ENCODE data around the gene CAVIN1. TPM values are rescaled to one million over a fixed set of nuclear protein-coding genes. Genes with fewer than 3 reads are reported as not detected.

The CAVIN1 gene
- polyA plus RNA-seq, 3 donors = 0.01 TPM; not detected in 2

- no peaks in the 10 kb centered on the region for H4K20me1 ChIP-seq (ENCODE audit: insufficient read depth, low read length)
Observed at GRCh38 chr17:42414704-42415409, 8.2 kb downstream of the CAVIN1 start.

GRCh38 chr17:42413464-42414040 is 9.5 kb downstream of the CAVIN1 start:
- Mint-ChIP-seq H3K27ac (no peak overlapping the region), H3K4me3 (no peak overlapping the region), H3K36me3 (no peaks in the 10 kb centered on the region), H3K9me3 (peaks cover 0 to 3% (median 0%) of the 10 kb centered on the region in 7 donors), H3K27me3 (ENCODE audit: low read depth in 3 of 3) (peaks cover 4 to 21% (median 11%) of the 10 kb centered on the region in 3 donors), H3K4me1 (peaks cover 18% of the 10 kb centered on the region)
- no peak overlapping the region for H3K4me3 ChIP-seq (replicated peaks in 1 of 3; ENCODE audit: low read depth in 2 of 3, low read length in 3 of 3)
- intact Hi-C loops (cut with micrococcal nuclease) = no loop called here
- no peaks in the 10 kb centered on the region for H3K36me3 ChIP-seq (replicated peaks in 1 of 2; ENCODE audit: control insufficient read depth in 1 of 2, insufficient read depth in 2 of 2, low read length in 2 of 2)
- peaks cover 19 to 30% of the 10 kb centered on the region in 2 donors for H3K4me1 ChIP-seq (ENCODE audit: control insufficient read depth in 1 of 2, insufficient read depth in 2 of 2, low read length in 2 of 2)
- no peaks in the 10 kb centered on the region for H3K27me3 ChIP-seq (ENCODE audit: control insufficient read depth in 2 of 2, insufficient read depth in 2 of 2, low read length in 2 of 2)
- H3K79me2 ChIP-seq (ENCODE audit: insufficient read depth, low read length) = no peaks in the 10 kb centered on the region
- DNase-seq = no peak
- 83% methylated on average over 2 of the region's 3 CpGs for WGBS (ENCODE audit: insufficient coverage)
- H2AFZ ChIP-seq (ENCODE audit: insufficient read depth, low read depth, low read length, poor library complexity, severe bottlenecking) = no peak overlapping the region
- H3K9me3 ChIP-seq (replicated peaks in 1 of 2; ENCODE audit: control insufficient read depth in 1 of 2, insufficient read depth in 1 of 2, low read length in 2 of 2) = no peaks in the 10 kb centered on the region
- no peak overlapping the region for H3K4me2 ChIP-seq (replicated peaks; ENCODE audit: extremely low read depth, low read length, poor library complexity, severe bottlenecking)
- no peak for TF ChIP-seq CTCF (IDR thresholded peaks at IDR 0.05)
- no peak overlapping the region for H3K27ac ChIP-seq (ENCODE audit: low read depth in 1 of 2, low read length in 2 of 2)
- H4K20me1 ChIP-seq (ENCODE audit: insufficient read depth, low read length) = no peaks in the 10 kb centered on the region
- no peak overlapping the region for H3K9ac ChIP-seq (ENCODE audit: insufficient read depth, low read length, poor library complexity, severe bottlenecking)

More at GRCh38 chr17:42414704-42415409, 8.2 kb downstream of the CAVIN1 start:
- intact Hi-C loops (cut with micrococcal nuclease) = no loop called here
- Histone ChIP-seq H3K4me1 (ENCODE audit: control insufficient read depth in 1 of 2, insufficient read depth in 2 of 2, low read length in 2 of 2) (peaks cover 19 to 31% of the 10 kb centered on the region in 2 donors), H3K4me3 (replicated peaks in 1 of 3; ENCODE audit: low read depth in 2 of 3, low read length in 3 of 3) (peak overlapping the region in 1 of 3 experiments; percentile 26), H3K36me3 (replicated peaks in 1 of 2; ENCODE audit: control insufficient read depth in 1 of 2, insufficient read depth in 2 of 2, low read length in 2 of 2) (no peaks in the 10 kb centered on the region), H3K4me2 (replicated peaks; ENCODE audit: extremely low read depth, low read length, poor library complexity, severe bottlenecking) (peak overlapping the region; percentile 45), H3K27ac (ENCODE audit: low read depth in 1 of 2, low read length in 2 of 2) (no peak overlapping the region), H3K79me2 (ENCODE audit: insufficient read depth, low read length) (no peaks in the 10 kb centered on the region), H2AFZ (ENCODE audit: insufficient read depth, low read depth, low read length, poor library complexity, severe bottlenecking) (peak overlapping the region; percentile 38), H3K27me3 (ENCODE audit: control insufficient read depth in 2 of 2, insufficient read depth in 2 of 2, low read length in 2 of 2) (peaks cover 2 to 8% of the 10 kb centered on the region in 2 donors), H3K9me3 (replicated peaks in 1 of 2; ENCODE audit: control insufficient read depth in 1 of 2, insufficient read depth in 1 of 2, low read length in 2 of 2) (no peaks in the 10 kb centered on the region), H3K9ac (ENCODE audit: insufficient read depth, low read length, poor library complexity, severe bottlenecking) (no peak overlapping the region)
- peak overlapping the region in 1 of 7 donors; percentile 43 for H3K27ac Mint-ChIP-seq
- peaks cover 0 to 2% of the 10 kb centered on the region in 2 donors for H3K36me3 Mint-ChIP-seq
- peaks cover 10 to 24% (median 15%) of the 10 kb centered on the region in 3 donors for H3K27me3 Mint-ChIP-seq (ENCODE audit: low read depth in 3 of 3)
- H3K9me3 Mint-ChIP-seq = peaks cover 0 to 4% (median 0%) of the 10 kb centered on the region in 7 donors
- peak overlapping the region in 1 of 2 donors; percentile 62 for H3K4me3 Mint-ChIP-seq
- 7% methylated on average over 2 of the region's 7 CpGs for WGBS (ENCODE audit: insufficient coverage)
- no peak for DNase-seq
- no peak for TF ChIP-seq CTCF (IDR thresholded peaks at IDR 0.05)
- peaks cover 19% of the 10 kb centered on the region for H3K4me1 Mint-ChIP-seq
